ENCODE measurements around the gene TMEM134.

DNA sequence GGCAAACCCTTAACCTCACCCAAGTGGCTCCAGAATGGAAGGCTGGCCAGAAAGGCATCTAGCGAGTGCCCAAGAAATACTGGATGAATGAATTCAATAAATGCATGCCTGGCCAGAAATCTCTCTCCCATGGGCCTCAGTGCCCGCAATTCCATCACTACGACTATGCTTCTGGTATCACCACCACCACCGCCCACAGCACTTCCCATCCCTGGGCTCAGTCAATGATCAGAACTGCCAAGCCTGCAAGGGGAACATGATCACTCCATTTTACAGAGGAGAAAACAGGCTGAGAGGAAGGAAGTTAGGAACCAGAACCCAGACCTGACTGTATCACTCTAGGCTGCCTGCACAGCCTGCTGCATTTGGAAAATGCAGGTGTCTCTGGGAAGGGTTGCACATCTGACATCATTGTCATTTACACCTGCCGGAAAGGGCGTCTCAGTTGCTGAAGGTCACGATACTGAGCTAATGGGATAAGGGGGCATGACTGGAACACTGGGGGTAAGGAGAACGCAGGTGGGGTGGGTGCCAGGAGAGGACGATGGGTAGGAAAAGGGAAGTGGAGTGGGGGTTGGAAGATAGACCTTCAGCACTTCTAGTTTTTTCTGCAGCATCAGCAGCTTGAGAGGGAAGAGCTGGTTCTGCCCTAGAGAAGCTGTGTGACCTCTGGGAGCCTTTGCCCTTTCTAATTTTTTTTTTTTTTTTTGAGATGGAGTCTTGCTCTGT, 19.8 kb downstream of the TMEM134 start:
- TF ChIP-seq, protein P1, sequence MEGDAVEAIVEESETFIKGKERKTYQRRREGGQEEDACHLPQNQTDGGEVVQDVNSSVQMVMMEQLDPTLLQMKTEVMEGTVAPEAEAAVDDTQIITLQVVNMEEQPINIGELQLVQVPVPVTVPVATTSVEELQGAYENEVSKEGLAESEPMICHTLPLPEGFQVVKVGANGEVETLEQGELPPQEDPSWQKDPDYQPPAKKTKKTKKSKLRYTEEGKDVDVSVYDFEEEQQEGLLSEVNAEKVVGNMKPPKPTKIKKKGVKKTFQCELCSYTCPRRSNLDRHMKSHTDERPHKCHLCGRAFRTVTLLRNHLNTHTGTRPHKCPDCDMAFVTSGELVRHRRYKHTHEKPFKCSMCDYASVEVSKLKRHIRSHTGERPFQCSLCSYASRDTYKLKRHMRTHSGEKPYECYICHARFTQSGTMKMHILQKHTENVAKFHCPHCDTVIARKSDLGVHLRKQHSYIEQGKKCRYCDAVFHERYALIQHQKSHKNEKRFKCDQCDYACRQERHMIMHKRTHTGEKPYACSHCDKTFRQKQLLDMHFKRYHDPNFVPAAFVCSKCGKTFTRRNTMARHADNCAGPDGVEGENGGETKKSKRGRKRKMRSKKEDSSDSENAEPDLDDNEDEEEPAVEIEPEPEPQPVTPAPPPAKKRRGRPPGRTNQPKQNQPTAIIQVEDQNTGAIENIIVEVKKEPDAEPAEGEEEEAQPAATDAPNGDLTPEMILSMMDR (IDR thresholded peaks at IDR 0.05 in 4 of 5, conservative IDR thresholded peaks at IDR 0.05 in 1 of 5) = no peak
- TF ChIP-seq POLR2A (IDR thresholded peaks at IDR 0.05) = no peak
